Panc1 (cell line): ENCODE results near the gene CDK5RAP1. TPM values are rescaled to one million over a fixed set of nuclear protein-coding genes. Genes with fewer than 3 reads are reported as not detected.

ENCODE experiments used
- ATAC-seq: fragments of 200-7000 bp; cut with Tn5 transposase; 2 replicates; pipeline ENCODE4 v1.9.1; 2020; ENCODE audit warnings: mild to moderate bottlenecking, moderate library complexity
- BruUV-seq: library from RNA; stranded (reverse); fragments of 400-500 nt; replicated peaks from 2 replicates; lab custom pipeline; 2021; lab: Mats Ljungman, UMichigan
- CTCF ChIA-PET: fragments of 300-600 bp; sonication (Branson Sonifier 250); formaldehyde crosslinking; loops from one replicate; lab custom pipeline; 2022; ENCODE audit warnings: antibody characterized with exemption; lab: Charles Lee
- POLR2A ChIA-PET: fragments of 300-600 bp; sonication (Branson Sonifier 250); formaldehyde crosslinking; loops from one replicate; lab custom pipeline; 2022; ENCODE audit warnings: antibody characterized with exemption; lab: Charles Lee
- DNase-seq: peaks from one replicate; pipeline ENCODE4 v3.0.0-alpha.2; 2010; ENCODE audit warnings: low read depth, low spot score
- H3K27ac ChIP-seq: 2 replicates; pipeline ENCODE4 v1.5.1; 2011; ENCODE audit warnings: mild to moderate bottlenecking, low read length, inconsistent platforms
- H3K27me3 ChIP-seq: fragments of 200-500 bp; sonication (Bioruptor generic); 2 replicates; pipeline ENCODE4 v1.6.0; 2014; ENCODE audit warnings: low read length, inconsistent platforms; ENCODE audit not compliant: control insufficient read depth, insufficient read depth
- H3K36me3 ChIP-seq: fragments of 200-500 bp; sonication (Bioruptor generic); 2 replicates; pipeline ENCODE4 v1.5.1; 2014; ENCODE audit warnings: inconsistent platforms, mild to moderate bottlenecking, low read length, moderate library complexity; ENCODE audit not compliant: control insufficient read depth, insufficient read depth
- H3K4me1 ChIP-seq: 2 replicates; pipeline ENCODE4 v1.5.1; 2011; ENCODE audit warnings: inconsistent platforms, mild to moderate bottlenecking, low read length, moderate library complexity; ENCODE audit not compliant: control insufficient read depth, insufficient read depth
- H3K4me3 ChIP-seq, 2 experiments: 2 replicates each; pipeline ENCODE4 v1.5.1; 2011 to 2012; ENCODE audit warnings: low read depth in 2 of 2, low read length in 2 of 2, mild to moderate bottlenecking in 2 of 2, inconsistent platforms in 1 of 2, moderate library complexity in 1 of 2
- H3K9me3 ChIP-seq: fragments of 200-500 bp; sonication (Bioruptor generic); 2 replicates; pipeline ENCODE4 v1.5.1; 2014; ENCODE audit warnings: low read depth, mild to moderate bottlenecking, inconsistent platforms, low read length, moderate library complexity; ENCODE audit not compliant: control insufficient read depth, insufficient read depth
- POLR2AphosphoS5 ChIP-seq: IDR thresholded peaks from 2 replicates; pipeline ENCODE4 v1.6.1; 2012; ENCODE audit warnings: mild to moderate bottlenecking, low read depth, low read length, moderate library complexity
- SIN3A ChIP-seq: IDR thresholded peaks from 2 replicates; pipeline ENCODE4 v1.6.1; 2012; ENCODE audit warnings: low read depth, mild to moderate bottlenecking, low read length, moderate library complexity, borderline replicate concordance; ENCODE audit not compliant: insufficient read depth
- TCF7L2 ChIP-seq: IDR thresholded peaks from 2 replicates; pipeline ENCODE4 v1.6.1; 2011; ENCODE audit warnings: mild to moderate bottlenecking, low read depth, low read length, inconsistent platforms
- in situ Hi-C: cut with HindIII; loops from 2 replicates; pipeline ENCODE4 v1.10.0; 2016; ENCODE audit warnings: low sequenced_read_pairs, low pct_unique_long_range_greater_than_20kb
- intact Hi-C: fragments of 100-400 bp; cut with micrococcal nuclease; formaldehyde crosslinking; loops from one replicate; pipeline ENCODE4 v1.10.0; 2022; ENCODE audit not compliant: unreplicated experiment
- total RNA-seq: library from RNA; stranded (reverse); gene quantifications from one replicate; pipeline ENCODE4 v1.2.1, GENCODE V29; 2021; ENCODE audit not compliant: unreplicated experiment
- TF ChIP-seq, protein P1 (sequence below): fragments of 450-650 bp; IDR thresholded peaks from 2 replicates; pipeline ENCODE4 v1.5.1; 2017; ENCODE audit warnings: mild to moderate bottlenecking
- TF ChIP-seq, protein P2 (sequence below), 2 experiments: IDR thresholded peaks; 2 replicates each; pipeline ENCODE4 v1.6.1; 2011 to 2012; ENCODE audit warnings: low read depth in 2 of 2, control low read depth in 1 of 2, low read length in 1 of 2, mild to moderate bottlenecking in 1 of 2, moderate library complexity in 1 of 2; ENCODE audit not compliant: insufficient read depth in 1 of 2

The CDK5RAP1 gene
- total RNA-seq, 1 experiment from 2014 or later = 34.8 TPM

DNA sequence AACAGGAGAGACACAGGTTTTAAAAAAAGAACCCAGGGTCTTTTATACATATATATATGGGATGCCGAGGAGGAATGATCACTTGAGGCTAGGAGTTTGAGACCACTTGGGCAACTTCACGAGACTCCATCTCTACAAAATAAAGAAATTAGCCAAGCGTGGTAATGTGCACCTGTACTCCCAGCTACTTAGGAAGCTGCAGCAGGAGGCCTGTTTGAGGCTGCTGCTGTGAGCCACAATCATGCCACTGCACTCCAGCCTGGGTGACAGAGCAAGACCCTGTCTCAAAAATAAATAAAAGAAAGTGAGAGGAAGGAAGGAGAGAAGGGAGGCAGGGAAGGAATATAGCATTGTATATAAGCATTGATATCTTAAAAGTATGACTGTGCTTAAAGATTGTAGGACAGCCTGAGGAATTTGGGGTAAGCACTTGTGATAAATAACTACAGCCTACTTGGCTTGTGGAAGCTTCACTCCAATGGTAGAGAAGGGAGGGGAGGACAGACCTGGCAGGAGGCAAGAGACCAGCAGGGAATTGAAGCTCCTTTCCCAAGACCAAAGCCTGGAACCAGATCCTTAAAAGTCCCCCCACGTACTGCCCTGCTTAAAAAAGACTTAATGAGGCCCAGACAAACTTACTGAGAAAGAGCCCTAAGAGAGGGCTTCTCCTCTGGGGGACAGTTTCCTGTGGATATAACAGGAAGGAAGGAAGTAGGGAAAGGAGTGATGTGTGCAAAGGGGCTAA, 44.7 kb upstream of the CDK5RAP1 start:
- Histone ChIP-seq H3K27me3 (no peaks in the 10 kb centered on the region), H3K27ac (no peak overlapping the region), H3K4me3 (no peak overlapping the region), H3K36me3 (no peaks in the 10 kb centered on the region), H3K9me3 (no peaks in the 10 kb centered on the region), H3K4me1 (no peaks in the 10 kb centered on the region)
- in situ Hi-C loops = no loop called here
- no TSS peak for BruUV-seq
- DNase-seq = no peak
- no peak for ATAC-seq
- intact Hi-C loops = no loop called here
- CTCF ChIA-PET = no interaction called here
- POLR2A ChIA-PET = no interaction called here
- TF ChIP-seq, protein P1, sequence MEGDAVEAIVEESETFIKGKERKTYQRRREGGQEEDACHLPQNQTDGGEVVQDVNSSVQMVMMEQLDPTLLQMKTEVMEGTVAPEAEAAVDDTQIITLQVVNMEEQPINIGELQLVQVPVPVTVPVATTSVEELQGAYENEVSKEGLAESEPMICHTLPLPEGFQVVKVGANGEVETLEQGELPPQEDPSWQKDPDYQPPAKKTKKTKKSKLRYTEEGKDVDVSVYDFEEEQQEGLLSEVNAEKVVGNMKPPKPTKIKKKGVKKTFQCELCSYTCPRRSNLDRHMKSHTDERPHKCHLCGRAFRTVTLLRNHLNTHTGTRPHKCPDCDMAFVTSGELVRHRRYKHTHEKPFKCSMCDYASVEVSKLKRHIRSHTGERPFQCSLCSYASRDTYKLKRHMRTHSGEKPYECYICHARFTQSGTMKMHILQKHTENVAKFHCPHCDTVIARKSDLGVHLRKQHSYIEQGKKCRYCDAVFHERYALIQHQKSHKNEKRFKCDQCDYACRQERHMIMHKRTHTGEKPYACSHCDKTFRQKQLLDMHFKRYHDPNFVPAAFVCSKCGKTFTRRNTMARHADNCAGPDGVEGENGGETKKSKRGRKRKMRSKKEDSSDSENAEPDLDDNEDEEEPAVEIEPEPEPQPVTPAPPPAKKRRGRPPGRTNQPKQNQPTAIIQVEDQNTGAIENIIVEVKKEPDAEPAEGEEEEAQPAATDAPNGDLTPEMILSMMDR = no peak
- TF ChIP-seq SIN3A (no peak), TCF7L2 (no peak), POLR2AphosphoS5 (no peak)
- TF ChIP-seq, protein P2, sequence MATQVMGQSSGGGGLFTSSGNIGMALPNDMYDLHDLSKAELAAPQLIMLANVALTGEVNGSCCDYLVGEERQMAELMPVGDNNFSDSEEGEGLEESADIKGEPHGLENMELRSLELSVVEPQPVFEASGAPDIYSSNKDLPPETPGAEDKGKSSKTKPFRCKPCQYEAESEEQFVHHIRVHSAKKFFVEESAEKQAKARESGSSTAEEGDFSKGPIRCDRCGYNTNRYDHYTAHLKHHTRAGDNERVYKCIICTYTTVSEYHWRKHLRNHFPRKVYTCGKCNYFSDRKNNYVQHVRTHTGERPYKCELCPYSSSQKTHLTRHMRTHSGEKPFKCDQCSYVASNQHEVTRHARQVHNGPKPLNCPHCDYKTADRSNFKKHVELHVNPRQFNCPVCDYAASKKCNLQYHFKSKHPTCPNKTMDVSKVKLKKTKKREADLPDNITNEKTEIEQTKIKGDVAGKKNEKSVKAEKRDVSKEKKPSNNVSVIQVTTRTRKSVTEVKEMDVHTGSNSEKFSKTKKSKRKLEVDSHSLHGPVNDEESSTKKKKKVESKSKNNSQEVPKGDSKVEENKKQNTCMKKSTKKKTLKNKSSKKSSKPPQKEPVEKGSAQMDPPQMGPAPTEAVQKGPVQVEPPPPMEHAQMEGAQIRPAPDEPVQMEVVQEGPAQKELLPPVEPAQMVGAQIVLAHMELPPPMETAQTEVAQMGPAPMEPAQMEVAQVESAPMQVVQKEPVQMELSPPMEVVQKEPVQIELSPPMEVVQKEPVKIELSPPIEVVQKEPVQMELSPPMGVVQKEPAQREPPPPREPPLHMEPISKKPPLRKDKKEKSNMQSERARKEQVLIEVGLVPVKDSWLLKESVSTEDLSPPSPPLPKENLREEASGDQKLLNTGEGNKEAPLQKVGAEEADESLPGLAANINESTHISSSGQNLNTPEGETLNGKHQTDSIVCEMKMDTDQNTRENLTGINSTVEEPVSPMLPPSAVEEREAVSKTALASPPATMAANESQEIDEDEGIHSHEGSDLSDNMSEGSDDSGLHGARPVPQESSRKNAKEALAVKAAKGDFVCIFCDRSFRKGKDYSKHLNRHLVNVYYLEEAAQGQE (IDR thresholded peaks at IDR 0.05; ENCODE audit: insufficient read depth in 1 of 2, low read depth in 2 of 2, low read length in 1 of 2) = no peak

DNA sequence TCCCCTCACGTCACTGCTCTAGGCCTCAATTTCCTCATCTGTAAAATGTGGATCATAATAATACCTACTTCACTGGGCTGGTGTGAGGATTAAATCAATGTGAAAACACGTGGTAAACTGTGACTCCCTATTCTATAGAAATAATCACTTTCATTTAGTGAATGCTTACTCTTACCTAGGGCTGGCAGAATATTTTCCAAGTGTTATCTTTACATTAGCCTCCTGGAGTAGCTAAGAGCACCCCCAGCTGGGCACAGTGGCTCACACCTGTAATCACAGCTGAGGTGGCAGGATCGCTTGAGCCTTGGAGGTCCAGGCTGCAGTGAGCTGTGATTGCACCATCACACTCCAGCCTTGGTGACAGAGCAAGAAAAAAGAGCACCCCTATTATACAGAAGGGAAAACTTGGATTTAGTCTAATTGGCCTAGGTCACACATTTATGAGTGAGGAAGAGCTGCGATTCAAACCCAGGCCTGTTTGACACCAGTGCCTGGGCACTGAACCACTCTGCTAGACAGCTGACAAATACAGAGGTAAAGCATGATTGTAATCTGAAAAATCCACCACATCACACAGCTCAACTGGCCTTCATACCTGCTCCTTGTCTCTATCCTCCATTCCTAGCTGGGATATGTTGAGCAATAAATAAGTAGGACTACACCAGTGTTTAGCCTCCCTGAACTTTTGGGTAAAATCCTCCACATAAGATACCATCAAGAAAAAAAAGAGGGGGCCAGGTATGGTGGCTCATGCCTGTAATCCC, 43.7 kb upstream of the CDK5RAP1 start:
- Histone ChIP-seq H3K4me3 (peak overlapping the region in 1 of 2 experiments; percentile 70; a peak in 1 of 4 replicates), H3K27ac (no peak overlapping the region), H3K9me3 (no peaks in the 10 kb centered on the region), H3K27me3 (no peaks in the 10 kb centered on the region), H3K36me3 (no peaks in the 10 kb centered on the region), H3K4me1 (no peaks in the 10 kb centered on the region)
- no peak for DNase-seq
- TF ChIP-seq TCF7L2 (no peak), POLR2AphosphoS5 (no peak), SIN3A (no peak)
- TF ChIP-seq, protein P1 = no peak
- TF ChIP-seq, protein P2 (IDR thresholded peaks at IDR 0.05; ENCODE audit: insufficient read depth in 1 of 2, low read depth in 2 of 2, low read length in 1 of 2) = no peak
- BruUV-seq = no TSS peak
- intact Hi-C loops (no loop called here), in situ Hi-C loops (no loop called here)
- 0 out of 2 replicates have a peak, but pooled peaks have one; percentile 22 for ATAC-seq
- POLR2A ChIA-PET = no interaction called here
- CTCF ChIA-PET = interaction anchor here (0.6 kb wide), 2 partner anchors 45 to 857 kb away, joined by 3 read pairs; partner anchors contain the start of gene CBFA2T2
